NCI-H146 (cell line): Measurements from ENCODE around the gene SPPL2C.

Experiments used
- DNase-seq: peaks from one replicate; lab custom pipeline; 2025; lab: John Stamatoyannopoulos, UW

The SPPL2C gene

GRCh38 chr17:45844695-45845375 is at the start of gene SPPL2C:
TSS of gene SPPL2C (plus strand) at chr17:45844881. CDS start at chr17:45844907, 26 bp downstream.
- DNase-seq: peak; percentile 34

- DNase-seq: no peak
Measured at GRCh38 chr17:45800816-45801215, 43.9 kb upstream of the SPPL2C start.

- DNase-seq: no peak
Measured at GRCh38 chr17:45801421-45801820, 43.3 kb upstream of the SPPL2C start.

- no peak for DNase-seq
Measured at GRCh38 chr17:45808845-45809244, 35.8 kb upstream of the SPPL2C start.

GRCh38 chr17:45809499-45809898 is 35.2 kb upstream of the SPPL2C start:
- no peak for DNase-seq

- DNase-seq: no peak
Measured at GRCh38 chr17:45812102-45812501, 32.6 kb upstream of the SPPL2C start.

GRCh38 chr17:45813048-45813725 is 31.5 kb upstream of the SPPL2C start:
- DNase-seq: no peak

- DNase-seq: no peak
Measured at GRCh38 chr17:45814622-45815606, 29.8 kb upstream of the SPPL2C start.

GRCh38 chr17:45815752-45816151 is 28.9 kb upstream of the SPPL2C start:
- DNase-seq: no peak

- DNase-seq: no peak
Measured at GRCh38 chr17:45818041-45818440, 26.6 kb upstream of the SPPL2C start.

GRCh38 chr17:45818699-45819098 is 26.0 kb upstream of the SPPL2C start:
- no peak for DNase-seq

- DNase-seq: no peak
Measured at GRCh38 chr17:45819632-45820031, 25.0 kb upstream of the SPPL2C start.

- no peak for DNase-seq
Measured at GRCh38 chr17:45820052-45820780, 24.5 kb upstream of the SPPL2C start.

GRCh38 chr17:45821147-45821546 is 23.5 kb upstream of the SPPL2C start:
- DNase-seq: no peak

GRCh38 chr17:45823598-45823997 is 21.1 kb upstream of the SPPL2C start:
- DNase-seq: no peak

- DNase-seq: no peak
Measured at GRCh38 chr17:45824475-45824874, 20.2 kb upstream of the SPPL2C start.

GRCh38 chr17:45824901-45825492 is 19.7 kb upstream of the SPPL2C start:
- DNase-seq: no peak

- no peak for DNase-seq
Measured at GRCh38 chr17:45825792-45826191, 18.9 kb upstream of the SPPL2C start.

GRCh38 chr17:45826919-45827588 is 17.6 kb upstream of the SPPL2C start:
- DNase-seq: no peak

- no peak for DNase-seq
Measured at GRCh38 chr17:45828171-45828570, 16.5 kb upstream of the SPPL2C start.

GRCh38 chr17:45828582-45829133 is 16.0 kb upstream of the SPPL2C start:
- no peak for DNase-seq
